ENCODE measurements around the gene KCNA3.

The KCNA3 gene

GRCh38 chr1:110631836-110632620 lies 42.7 kb downstream of the KCNA3 start:
- no peak for TF ChIP-seq CTCF (IDR thresholded peaks at IDR 0.05; ENCODE audit: insufficient read depth, low read depth, low read length, missing control alignments)
- peak; percentile 50 for DNase-seq (ENCODE audit: low read depth)
- H3K4me3 ChIP-seq (ENCODE audit: low read depth, low read length): peak overlapping the region; percentile 26

GRCh38 chr1:110630839-110631663 lies 43.7 kb downstream of the KCNA3 start:
- peak overlapping the region; percentile 26 for H3K4me3 ChIP-seq (ENCODE audit: low read depth, low read length)
- peak; percentile 95 for DNase-seq (ENCODE audit: low read depth)
- peak; percentile 84 for TF ChIP-seq CTCF (IDR thresholded peaks at IDR 0.05; ENCODE audit: insufficient read depth, low read depth, low read length, missing control alignments)

- DNase-seq (ENCODE audit: low read depth): no peak
- no peak overlapping the region for H3K4me3 ChIP-seq (ENCODE audit: low read depth, low read length)
- TF ChIP-seq CTCF (IDR thresholded peaks at IDR 0.05; ENCODE audit: insufficient read depth, low read depth, low read length, missing control alignments): no peak
These were observed 46.2 kb downstream of the KCNA3 start for GRCh38 chr1:110628323-110629105.

GRCh38 chr1:110627764-110628163 lies 47.0 kb downstream of the KCNA3 start:
- no peak overlapping the region for H3K4me3 ChIP-seq (ENCODE audit: low read depth, low read length)
- no peak for DNase-seq (ENCODE audit: low read depth)
- TF ChIP-seq CTCF (IDR thresholded peaks at IDR 0.05; ENCODE audit: insufficient read depth, low read depth, low read length, missing control alignments): no peak

GRCh38 chr1:110626889-110627288 lies 47.9 kb downstream of the KCNA3 start:
- TF ChIP-seq CTCF (IDR thresholded peaks at IDR 0.05; ENCODE audit: insufficient read depth, low read depth, low read length, missing control alignments): no peak
- no peak overlapping the region for H3K4me3 ChIP-seq (ENCODE audit: low read depth, low read length)
- no peak for DNase-seq (ENCODE audit: low read depth)

Data from GM12865 (cell line).